SK-N-SH treated with all-trans-retinoic acid at 6 μM for 48 hours (cell line): ENCODE measurements around the gene SCFD2.

Source experiments
- ATAC-seq: fragments of 200-7000 bp; cut with Tn5 transposase; 3 replicates; pipeline ENCODE4 v1.9.1; 2020; ENCODE audit warnings: mild to moderate bottlenecking, moderate library complexity
- BACH2 ChIP-seq: fragments of 250-450 bp; sonication (Bioruptor Pico); IDR thresholded peaks from 2 replicates; pipeline ENCODE4 v1.9.0; 2021; ENCODE audit warnings: mild to moderate bottlenecking, borderline replicate concordance
- CREB5 ChIP-seq: fragments of 250-450 bp; sonication (Bioruptor Pico); IDR thresholded peaks from 2 replicates; pipeline ENCODE4 v1.5.1; 2020; ENCODE audit warnings: low read depth, mild to moderate bottlenecking, moderate library complexity
- CSDC2 ChIP-seq: fragments of 250-450 bp; sonication (Bioruptor Pico); IDR thresholded peaks from 2 replicates; pipeline ENCODE4 v1.5.0; 2020; ENCODE audit warnings: mild to moderate bottlenecking, moderate library complexity
- CSRNP3 ChIP-seq: fragments of 250-450 bp; sonication (Bioruptor Pico); IDR thresholded peaks from 2 replicates; pipeline ENCODE4 v1.5.1; 2021; ENCODE audit warnings: mild to moderate bottlenecking, moderate library complexity
- ESRRG ChIP-seq: fragments of 250-450 bp; sonication (Bioruptor Pico); IDR thresholded peaks from 2 replicates; pipeline ENCODE4 v1.6.1; 2021; ENCODE audit warnings: mild to moderate bottlenecking
- GLIS3 ChIP-seq: fragments of 250-450 bp; sonication (Bioruptor Pico); IDR thresholded peaks from 2 replicates; pipeline ENCODE4 v1.5.0; 2020; ENCODE audit warnings: mild to moderate bottlenecking, moderate library complexity
- ISL1 ChIP-seq: fragments of 250-450 bp; sonication (Bioruptor Pico); IDR thresholded peaks from 2 replicates; pipeline ENCODE4 v2.1.2; 2022; ENCODE audit warnings: mild to moderate bottlenecking, moderate library complexity
- OSR1 ChIP-seq: fragments of 250-450 bp; sonication (Bioruptor Pico); IDR thresholded peaks from 2 replicates; pipeline ENCODE4 v1.8.0; 2022; ENCODE audit warnings: moderate library complexity, mild to moderate bottlenecking, inconsistent platforms
- PATZ1 ChIP-seq: fragments of 250-450 bp; sonication (Bioruptor Pico); IDR thresholded peaks from 2 replicates; pipeline ENCODE4 v1.8.0; 2020; ENCODE audit warnings: mild to moderate bottlenecking, moderate library complexity, borderline replicate concordance
- PPARA ChIP-seq: fragments of 250-450 bp; sonication (Bioruptor Pico); IDR thresholded peaks from 2 replicates; pipeline ENCODE4 v1.5.0; 2020; ENCODE audit warnings: mild to moderate bottlenecking, borderline replicate concordance
- SNAI2 ChIP-seq: fragments of 250-450 bp; sonication (Bioruptor Pico); IDR thresholded peaks from 2 replicates; pipeline ENCODE4 v1.5.0; 2020; ENCODE audit warnings: mild to moderate bottlenecking, moderate library complexity
- TCF4 ChIP-seq: fragments of 250-450 bp; sonication (Bioruptor Pico); IDR thresholded peaks from 2 replicates; pipeline ENCODE4 v1.8.0; 2021; ENCODE audit warnings: mild to moderate bottlenecking, moderate library complexity, borderline replicate concordance
- TOX ChIP-seq: fragments of 250-450 bp; sonication (Bioruptor Pico); IDR thresholded peaks from 2 replicates; pipeline ENCODE4 v1.8.0; 2021; ENCODE audit warnings: mild to moderate bottlenecking, moderate library complexity, borderline replicate concordance
- TSHZ2 ChIP-seq: fragments of 250-450 bp; sonication (Bioruptor Pico); IDR thresholded peaks from 2 replicates; pipeline ENCODE4 v1.5.0; 2020; ENCODE audit warnings: mild to moderate bottlenecking, moderate library complexity
- ZC3H10 ChIP-seq: fragments of 250-450 bp; sonication (Bioruptor Pico); IDR thresholded peaks from 2 replicates; pipeline ENCODE4 v1.5.1; 2021; ENCODE audit warnings: mild to moderate bottlenecking, moderate library complexity
- ZFP3 ChIP-seq: fragments of 250-450 bp; sonication (Bioruptor Pico); IDR thresholded peaks from 2 replicates; pipeline ENCODE4 v1.5.0; 2020; ENCODE audit warnings: mild to moderate bottlenecking, moderate library complexity
- ZFP30 ChIP-seq: fragments of 450-650 bp; formaldehyde crosslinking; IDR thresholded peaks from 2 replicates; pipeline ENCODE4 v1.5.0; 2022; ENCODE audit warnings: mild to moderate bottlenecking, moderate library complexity
- ZNF70 ChIP-seq: fragments of 450-650 bp; formaldehyde crosslinking; IDR thresholded peaks from 2 replicates; pipeline ENCODE4 v1.5.0; 2020; ENCODE audit warnings: mild to moderate bottlenecking, moderate library complexity
- ZNF8 ChIP-seq: fragments of 450-650 bp; formaldehyde crosslinking; IDR thresholded peaks from 2 replicates; pipeline ENCODE4 v1.5.0; 2020; ENCODE audit warnings: mild to moderate bottlenecking, moderate library complexity
- TF ChIP-seq, protein P1 (sequence below): fragments of 250-450 bp; sonication (Bioruptor Pico); IDR thresholded peaks from 2 replicates; pipeline ENCODE4 v1.8.0; 2021; ENCODE audit warnings: low read depth, mild to moderate bottlenecking, moderate library complexity, borderline replicate concordance

Gene SCFD2

DNA sequence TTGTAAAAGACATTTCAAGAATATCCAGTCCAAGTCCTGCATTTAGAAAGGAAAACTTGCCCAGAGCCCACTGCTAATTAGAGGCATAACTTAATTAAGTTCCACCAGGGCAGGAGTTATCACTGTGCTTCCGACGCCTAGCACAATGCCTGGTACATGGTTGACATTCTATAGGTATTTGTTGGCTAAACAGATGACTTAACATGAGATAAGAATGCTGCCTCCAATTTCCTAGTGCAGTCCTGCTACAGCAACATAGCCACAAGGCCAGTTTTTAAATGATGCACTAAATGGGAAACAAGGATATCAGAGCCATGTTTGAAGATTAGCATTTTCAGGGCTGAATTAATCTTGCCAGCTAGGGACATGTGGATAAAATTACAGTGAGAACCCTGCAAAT, 339.6 kb downstream of the SCFD2 start:
- ATAC-seq, result peak; percentile 57; the same call in 2 of the 3 replicates
- TF ChIP-seq BACH2 (no peak), GLIS3 (no peak), PPARA (CRISPR knock-in tag) (peak; percentile 16; the same call in 1 of the 2 replicates), ZFP3 (CRISPR knock-in tag) (0 out of 2 replicates have a peak, but pooled peaks have one; percentile 54), ZNF70 (CRISPR knock-in tag) (peak; percentile 61; the same call in 1 of the 2 replicates), CSRNP3 (CRISPR knock-in tag) (0 out of 2 replicates have a peak, but pooled peaks have one; percentile 64), SNAI2 (CRISPR knock-in tag) (0 out of 2 replicates have a peak, but pooled peaks have one; percentile 43), CSDC2 (CRISPR knock-in tag) (no peak), CREB5 (CRISPR knock-in tag) (peak; percentile 53; the same call in 1 of the 2 replicates), TCF4 (CRISPR knock-in tag) (peak; percentile 91), TSHZ2 (CRISPR knock-in tag) (peak; percentile 87; the same call in 1 of the 2 replicates), ISL1 (no peak)
- TF ChIP-seq, protein P1, sequence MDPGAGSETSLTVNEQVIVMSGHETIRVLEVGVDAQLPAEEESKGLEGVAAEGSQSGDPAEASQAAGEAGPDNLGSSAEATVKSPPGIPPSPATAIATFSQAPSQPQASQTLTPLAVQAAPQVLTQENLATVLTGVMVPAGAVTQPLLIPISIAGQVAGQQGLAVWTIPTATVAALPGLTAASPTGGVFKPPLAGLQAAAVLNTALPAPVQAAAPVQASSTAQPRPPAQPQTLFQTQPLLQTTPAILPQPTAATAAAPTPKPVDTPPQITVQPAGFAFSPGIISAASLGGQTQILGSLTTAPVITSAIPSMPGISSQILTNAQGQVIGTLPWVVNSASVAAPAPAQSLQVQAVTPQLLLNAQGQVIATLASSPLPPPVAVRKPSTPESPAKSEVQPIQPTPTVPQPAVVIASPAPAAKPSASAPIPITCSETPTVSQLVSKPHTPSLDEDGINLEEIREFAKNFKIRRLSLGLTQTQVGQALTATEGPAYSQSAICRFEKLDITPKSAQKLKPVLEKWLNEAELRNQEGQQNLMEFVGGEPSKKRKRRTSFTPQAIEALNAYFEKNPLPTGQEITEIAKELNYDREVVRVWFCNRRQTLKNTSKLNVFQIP (CRISPR knock-in tag), result no peak

GRCh38 chr4:53023677-53024299, 342.1 kb downstream of the SCFD2 start:
- no peak for TF ChIP-seq ISL1
- no peak for TF ChIP-seq GLIS3
- TF ChIP-seq ESRRG (CRISPR knock-in tag), result no peak
- no peak for TF ChIP-seq TCF4 (CRISPR knock-in tag)
- TF ChIP-seq PPARA (CRISPR knock-in tag), result no peak
- TF ChIP-seq TSHZ2 (CRISPR knock-in tag), result no peak
- no peak for TF ChIP-seq ZNF70 (CRISPR knock-in tag)
- no peak for TF ChIP-seq TOX (CRISPR knock-in tag)
- no peak for TF ChIP-seq CSDC2 (CRISPR knock-in tag)
- no peak for TF ChIP-seq ZFP30 (CRISPR knock-in tag)
- TF ChIP-seq ZC3H10 (CRISPR knock-in tag), result no peak
- no peak for TF ChIP-seq ZFP3 (CRISPR knock-in tag)
- TF ChIP-seq OSR1 (CRISPR knock-in tag), result no peak
- TF ChIP-seq CSRNP3 (CRISPR knock-in tag), result no peak
- no peak for TF ChIP-seq CREB5 (CRISPR knock-in tag)
- TF ChIP-seq PATZ1, result no peak
- no peak for TF ChIP-seq SNAI2 (CRISPR knock-in tag)
- TF ChIP-seq ZNF8, result no peak
- TF ChIP-seq, protein P1 (CRISPR knock-in tag), result no peak
- ATAC-seq, result no peak
